ENCODE data around the gene DLEU7.

The DLEU7 gene

GRCh38 chr13:50843257-50844083, at the start of gene DLEU7:
TSS of gene DLEU7 (minus strand) at chr13:50843692. CDS start at chr13:50843646, 46 bp downstream.
- ATAC-seq (no peak), DNase-seq (no peak)

- peak; percentile 43 for DNase-seq
- peak; percentile 50 for ATAC-seq
These were observed 48.9 kb upstream of the DLEU7 start for GRCh38 chr13:50892210-50892944.

- no peak for DNase-seq
These were observed 47.7 kb upstream of the DLEU7 start for GRCh38 chr13:50891206-50891605.

GRCh38 chr13:50889317-50889716, 45.8 kb upstream of the DLEU7 start:
- DNase-seq (no peak), ATAC-seq (no peak)

More at GRCh38 chr13:50891206-50891605, 47.7 kb upstream of the DLEU7 start:
- no peak for ATAC-seq

GRCh38 chr13:50888362-50888761, 44.9 kb upstream of the DLEU7 start:
- DNase-seq (no peak), ATAC-seq (no peak)

- DNase-seq: no peak
- no peak for ATAC-seq
These were observed 43.7 kb upstream of the DLEU7 start for GRCh38 chr13:50887151-50887550.

- ATAC-seq (no peak), DNase-seq (no peak)
These were observed 40.8 kb upstream of the DLEU7 start for GRCh38 chr13:50884265-50884664.

- DNase-seq (no peak), ATAC-seq (no peak)
These were observed 40.2 kb upstream of the DLEU7 start for GRCh38 chr13:50883728-50884127.

GRCh38 chr13:50882816-50883435, 39.4 kb upstream of the DLEU7 start:
- no peak for ATAC-seq

GRCh38 chr13:50873991-50874390, 30.5 kb upstream of the DLEU7 start:
- no peak for DNase-seq
- ATAC-seq: no peak

More at GRCh38 chr13:50882816-50883435, 39.4 kb upstream of the DLEU7 start:
- DNase-seq: no peak

GRCh38 chr13:50873467-50873866, 30.0 kb upstream of the DLEU7 start:
- ATAC-seq (no peak), DNase-seq (no peak)

- ATAC-seq: no peak
- DNase-seq: no peak
These were observed 27.9 kb upstream of the DLEU7 start for GRCh38 chr13:50871405-50871804.

- ATAC-seq: no peak
- DNase-seq: no peak
These were observed 24.1 kb upstream of the DLEU7 start for GRCh38 chr13:50867637-50867945.

- DNase-seq: no peak
- no peak for ATAC-seq
These were observed 23.5 kb upstream of the DLEU7 start for GRCh38 chr13:50866817-50867636.

- DNase-seq (no peak), ATAC-seq (no peak)
These were observed 21.0 kb upstream of the DLEU7 start for GRCh38 chr13:50864492-50864891.

- no peak for DNase-seq
These were observed 12.2 kb upstream of the DLEU7 start for GRCh38 chr13:50855681-50856080.

GRCh38 chr13:50850445-50850844, 7.0 kb upstream of the DLEU7 start:
- ATAC-seq: no peak
- no peak for DNase-seq

More at GRCh38 chr13:50855681-50856080, 12.2 kb upstream of the DLEU7 start:
- no peak for ATAC-seq

GRCh38 chr13:50847501-50847900, 4.0 kb upstream of the DLEU7 start:
- DNase-seq (no peak), ATAC-seq (no peak)

- no peak for ATAC-seq
These were observed 3.5 kb upstream of the DLEU7 start for GRCh38 chr13:50846861-50847475.

GRCh38 chr13:50845211-50845610, 1.7 kb upstream of the DLEU7 start:
- DNase-seq (no peak), ATAC-seq (no peak)

More at GRCh38 chr13:50846861-50847475, 3.5 kb upstream of the DLEU7 start:
- DNase-seq: no peak

- DNase-seq (no peak), ATAC-seq (no peak)
These were observed 788 bp upstream of the DLEU7 start for GRCh38 chr13:50844084-50844875.

Data from stimulated activated naive CD8-positive, alpha-beta T cell treated with anti-CD3 and anti-CD28 coated beads, Interleukin-15, Interleukin-2, amounts not matched to agents 100 U/mL and 50 U/mL, for 24 hours (primary cell).